Fibroblast of mammary gland (primary cell): ENCODE results near the gene MRPS16.
"Not testable (repeated sequence)": the region's sequence is repeated elsewhere in the genome, so short reads cannot be mapped to it uniquely, and the experiment has no call there.

Experiments
- DNase-seq: peaks from one replicate; pipeline ENCODE4 v3.0.0-alpha.2; 2010; ENCODE audit warnings: low read depth
- H3K4me3 ChIP-seq: 2 replicates; pipeline ENCODE4 v1.5.1; 2011; ENCODE audit warnings: low read depth, mild to moderate bottlenecking, low read length, moderate library complexity; ENCODE audit not compliant: control insufficient read depth
- TF ChIP-seq, protein P1 (sequence below): conservative IDR thresholded peaks from 2 replicates; pipeline ENCODE4 v1.5.1; 2011; ENCODE audit warnings: low read depth, low read length, inconsistent platforms; ENCODE audit not compliant: control insufficient read depth, insufficient read depth

Gene MRPS16

DNA sequence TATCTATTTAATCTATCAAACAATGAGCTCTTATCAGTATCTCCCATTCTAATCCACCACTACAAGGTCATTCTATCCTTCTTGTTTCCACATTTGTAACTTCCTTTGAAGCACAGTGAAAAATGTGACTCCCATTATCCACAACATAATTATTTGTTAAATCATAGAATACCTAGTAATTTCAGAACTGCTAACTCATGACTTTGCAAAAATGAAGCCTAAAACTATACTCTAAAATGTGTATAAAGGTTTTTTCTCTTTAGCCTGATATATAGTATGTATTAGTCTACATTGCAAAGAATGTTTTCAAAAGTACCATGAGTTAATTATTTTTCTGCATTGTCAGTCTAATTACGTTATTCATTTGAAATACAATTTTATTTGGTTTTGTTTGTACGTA is 12.0 kb upstream of the MRPS16 start:
- TF ChIP-seq, protein P1, sequence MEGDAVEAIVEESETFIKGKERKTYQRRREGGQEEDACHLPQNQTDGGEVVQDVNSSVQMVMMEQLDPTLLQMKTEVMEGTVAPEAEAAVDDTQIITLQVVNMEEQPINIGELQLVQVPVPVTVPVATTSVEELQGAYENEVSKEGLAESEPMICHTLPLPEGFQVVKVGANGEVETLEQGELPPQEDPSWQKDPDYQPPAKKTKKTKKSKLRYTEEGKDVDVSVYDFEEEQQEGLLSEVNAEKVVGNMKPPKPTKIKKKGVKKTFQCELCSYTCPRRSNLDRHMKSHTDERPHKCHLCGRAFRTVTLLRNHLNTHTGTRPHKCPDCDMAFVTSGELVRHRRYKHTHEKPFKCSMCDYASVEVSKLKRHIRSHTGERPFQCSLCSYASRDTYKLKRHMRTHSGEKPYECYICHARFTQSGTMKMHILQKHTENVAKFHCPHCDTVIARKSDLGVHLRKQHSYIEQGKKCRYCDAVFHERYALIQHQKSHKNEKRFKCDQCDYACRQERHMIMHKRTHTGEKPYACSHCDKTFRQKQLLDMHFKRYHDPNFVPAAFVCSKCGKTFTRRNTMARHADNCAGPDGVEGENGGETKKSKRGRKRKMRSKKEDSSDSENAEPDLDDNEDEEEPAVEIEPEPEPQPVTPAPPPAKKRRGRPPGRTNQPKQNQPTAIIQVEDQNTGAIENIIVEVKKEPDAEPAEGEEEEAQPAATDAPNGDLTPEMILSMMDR = no peak
- no peak for DNase-seq
- H3K4me3 ChIP-seq = no peak overlapping the region

DNA sequence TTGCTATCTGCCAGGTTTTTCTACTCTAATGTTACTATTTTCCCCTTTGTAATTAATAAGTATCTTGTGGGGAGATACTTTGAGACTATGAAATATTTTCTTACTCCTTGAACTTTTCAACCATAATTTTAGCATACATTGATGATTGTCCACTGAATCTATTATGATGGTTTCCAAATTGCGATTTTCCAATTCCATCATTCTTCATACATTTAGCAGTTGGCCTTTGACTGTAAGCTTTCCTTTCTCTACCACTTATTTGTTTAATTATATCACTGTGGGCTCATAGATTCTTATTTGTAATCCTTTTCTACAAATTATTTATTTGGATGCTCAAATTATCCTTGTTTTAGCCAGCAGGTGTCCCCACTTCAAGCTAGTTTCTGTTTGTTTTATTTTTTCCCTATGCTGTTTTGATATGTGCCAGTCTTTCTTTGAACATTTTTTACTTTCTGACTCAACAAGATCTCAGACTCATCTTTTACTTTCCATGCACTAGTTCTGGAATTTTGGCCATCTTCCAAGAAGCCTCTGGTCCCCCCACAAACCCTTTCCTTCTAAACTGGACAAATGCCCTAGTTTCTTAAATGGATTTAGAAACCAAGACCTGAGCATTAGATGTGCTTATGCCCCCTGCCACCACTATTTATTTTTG is 11.4 kb upstream of the MRPS16 start:
- DNase-seq = peak; percentile 55
- H3K4me3 ChIP-seq = no peak overlapping the region
- TF ChIP-seq, protein P1 = peak; percentile 69

DNA sequence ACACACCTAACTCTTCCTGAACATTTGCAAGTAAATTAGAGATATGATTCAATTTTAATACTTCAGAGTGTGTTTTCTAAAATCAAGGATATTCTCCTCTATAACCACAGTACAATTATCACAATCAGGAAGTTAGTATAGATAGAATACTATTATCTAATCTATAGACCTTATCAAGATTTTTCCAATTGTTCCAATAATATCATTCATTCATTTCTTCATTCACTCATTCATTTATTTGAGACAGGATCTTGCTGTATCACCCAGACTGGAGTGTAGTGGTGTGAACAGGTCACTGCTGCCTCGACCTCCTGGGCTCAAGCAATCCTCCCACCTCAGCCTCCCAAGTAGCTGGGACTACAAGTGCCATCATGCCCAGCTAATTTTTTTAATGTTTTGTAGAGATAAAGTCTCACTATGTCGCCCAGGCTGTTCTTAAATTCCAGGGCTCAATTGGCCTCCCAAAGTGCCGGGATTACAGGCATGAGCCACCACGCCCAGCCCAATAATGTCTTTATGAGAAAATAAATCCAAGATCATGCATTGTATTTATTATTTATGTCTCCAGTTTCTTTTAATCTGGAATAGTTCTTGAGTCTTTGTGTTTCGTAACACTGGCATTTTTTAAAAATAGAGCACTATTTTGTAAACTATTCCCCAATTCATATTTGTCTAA is 10.6 kb upstream of the MRPS16 start:
- H3K4me3 ChIP-seq = no peak overlapping the region
- no peak for DNase-seq
- TF ChIP-seq, protein P1 = no peak

DNA sequence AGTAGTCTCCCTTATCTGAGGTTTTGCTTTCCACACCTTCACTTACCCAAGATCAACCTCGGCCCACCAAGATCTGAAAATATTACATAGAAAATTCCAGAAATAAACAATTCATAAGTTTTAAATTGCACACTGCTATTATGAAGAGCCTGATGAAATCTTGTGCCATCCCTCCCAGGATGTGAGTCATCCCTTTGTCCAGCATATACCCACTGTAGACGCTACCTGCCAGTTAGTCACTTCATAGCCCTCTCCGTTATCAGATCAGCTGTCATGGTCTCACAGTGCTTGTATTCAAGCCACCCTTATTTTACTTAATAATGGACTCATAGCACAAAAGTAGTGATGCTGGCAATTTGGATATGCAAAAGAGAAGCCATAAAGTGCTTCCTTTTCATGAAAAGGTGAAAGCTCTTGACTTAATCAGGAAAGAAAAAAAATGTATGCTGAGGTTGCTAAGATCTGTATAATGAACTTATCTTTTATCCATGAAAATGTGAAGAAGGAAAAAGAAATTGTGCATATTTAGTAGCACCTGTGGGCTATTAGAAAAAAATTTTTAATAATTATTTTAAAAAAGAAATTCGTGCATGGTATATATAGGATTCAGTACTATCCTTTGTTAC is 9.8 kb upstream of the MRPS16 start:
- H3K4me3 ChIP-seq = no peak overlapping the region
- DNase-seq = peak; percentile 67
- TF ChIP-seq, protein P1 = no peak

DNA sequence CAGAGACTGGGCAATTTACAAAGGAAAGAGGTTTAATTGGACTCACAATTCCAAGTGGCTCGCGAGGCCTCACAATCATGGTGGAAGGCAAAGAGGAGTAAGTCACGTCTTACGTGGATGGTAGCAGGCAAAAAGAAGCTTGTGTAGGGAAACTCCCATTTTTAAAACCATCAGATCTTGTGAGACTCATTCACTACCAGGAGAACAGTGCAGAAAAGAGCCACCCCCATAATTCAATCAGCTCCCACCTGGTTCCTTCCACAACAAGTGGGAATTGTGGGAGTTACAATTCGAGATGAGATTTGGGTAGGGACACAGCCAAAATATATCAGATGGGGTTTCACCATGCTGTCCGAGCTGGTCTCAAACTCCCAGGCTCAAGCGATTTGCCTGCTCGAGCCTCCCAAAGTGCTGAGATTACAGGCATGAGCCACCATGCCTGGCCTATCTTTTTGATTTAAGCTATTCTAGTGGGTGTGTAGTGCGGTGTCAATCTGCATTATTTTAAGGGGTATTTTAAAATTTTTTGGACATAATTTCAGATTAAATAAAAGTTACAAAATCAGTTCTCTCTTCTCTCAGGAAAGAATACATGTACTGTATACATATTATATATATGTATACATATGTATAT is 9.0 kb upstream of the MRPS16 start:
- TF ChIP-seq, protein P1 = no peak
- H3K4me3 ChIP-seq = no peak overlapping the region
- no peak for DNase-seq

DNA sequence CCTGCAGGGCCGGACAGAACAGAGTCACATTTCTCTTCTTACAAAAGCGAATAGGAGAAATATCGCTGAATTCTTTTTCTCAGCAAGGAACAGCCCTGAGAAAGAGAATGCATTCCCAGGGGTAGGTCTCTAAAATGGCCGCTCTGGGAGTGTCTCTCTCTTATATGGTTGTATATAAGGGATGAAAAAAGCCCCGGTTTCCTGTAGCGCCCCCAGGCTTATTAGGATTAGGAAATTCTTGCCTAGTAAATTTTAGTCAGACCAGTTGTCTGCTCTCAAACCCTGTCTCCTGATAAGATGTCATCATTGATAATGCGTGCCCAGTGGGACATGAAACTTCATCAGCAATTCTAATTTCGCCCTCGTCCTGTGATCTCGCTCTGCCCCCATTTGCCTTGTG is 6.2 kb upstream of the MRPS16 start:
- not testable (repeated sequence) for H3K4me3 ChIP-seq, DNase-seq

DNA sequence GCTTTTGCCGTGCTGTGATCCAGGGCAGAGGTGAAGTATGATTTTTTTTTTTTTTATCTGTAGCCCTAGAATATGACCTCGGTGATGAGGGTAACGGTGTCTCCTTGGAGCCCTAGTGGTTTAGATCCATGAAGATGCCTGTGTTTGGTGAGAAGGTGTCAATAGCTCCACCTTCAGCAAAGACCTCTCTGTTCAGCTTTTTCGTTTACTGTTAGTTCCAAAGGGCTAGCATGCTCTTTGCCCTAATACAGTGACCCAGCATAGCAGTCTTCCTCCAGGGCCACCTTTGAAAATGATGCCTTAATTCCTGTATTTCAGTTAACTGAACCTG is 746 bp upstream of the MRPS16 start:
- no peak for DNase-seq
- TF ChIP-seq, protein P1 = no peak
- peak overlapping the region; percentile 89 for H3K4me3 ChIP-seq
